K562 (cell line): ENCODE results near the gene TBCC. TPM values are rescaled to one million over a fixed set of nuclear protein-coding genes. Genes with fewer than 3 reads are reported as not detected.

Experiments
- CEBPB ChIP-seq: fragments of 450-650 bp; IDR thresholded peaks from 2 replicates; pipeline ENCODE4 v1.6.1; 2016; ENCODE audit warnings: missing genetic modification characterization, missing compliant biosample characterization
- CTBP1 ChIP-seq: fragments of 450-650 bp; IDR thresholded peaks from 2 replicates; pipeline ENCODE4 v1.6.1; 2016; ENCODE audit warnings: borderline replicate concordance
- FOXK1 ChIP-seq: sonication (generic); formaldehyde crosslinking; IDR thresholded peaks from 2 replicates; pipeline ENCODE4 v1.8.0; 2022; ENCODE audit warnings: missing genetic modification reagents, mild to moderate bottlenecking, borderline replicate concordance
- HNRNPLL ChIP-seq: fragments of 200-400 bp; formaldehyde crosslinking; IDR thresholded peaks from 2 replicates; pipeline ENCODE4 v1.6.1; 2017; ENCODE audit warnings: low read length, low read depth, mild to moderate bottlenecking; ENCODE audit not compliant: poor library complexity, severe bottlenecking
- LEF1 ChIP-seq: fragments of 450-650 bp; IDR thresholded peaks from 2 replicates; pipeline ENCODE4 v1.6.1; 2016; ENCODE audit warnings: mild to moderate bottlenecking
- POLR2B ChIP-seq: fragments of 450-650 bp; IDR thresholded peaks from 2 replicates; pipeline ENCODE4 v1.6.1; 2018; ENCODE audit warnings: low read depth; ENCODE audit not compliant: partially characterized antibody
- POLR2G ChIP-seq: fragments of 200-400 bp; formaldehyde crosslinking; IDR thresholded peaks from 2 replicates; pipeline ENCODE4 v1.6.1; 2017; ENCODE audit warnings: low read depth, mild to moderate bottlenecking, antibody characterized with exemption, low read length, moderate library complexity
- RBM14 ChIP-seq: fragments of 200-400 bp; formaldehyde crosslinking; IDR thresholded peaks from 2 replicates; pipeline ENCODE4 v1.6.1; 2018; ENCODE audit warnings: low read depth, mild to moderate bottlenecking, low read length, moderate library complexity, borderline replicate concordance; ENCODE audit not compliant: insufficient read depth
- SMAD3 ChIP-seq: fragments of 450-650 bp; formaldehyde crosslinking; conservative IDR thresholded peaks from 2 replicates; pipeline ENCODE4 v1.4.0; 2020; ENCODE audit warnings: mild to moderate bottlenecking
- SNIP1 ChIP-seq: fragments of 450-650 bp; IDR thresholded peaks from 2 replicates; pipeline ENCODE4 v1.7.1; 2017; ENCODE audit warnings: low read depth, mild to moderate bottlenecking
- SREBF1 ChIP-seq: fragments of 150-350 bp; IDR thresholded peaks from 2 replicates; pipeline ENCODE4 v1.6.1; 2014; ENCODE audit warnings: antibody characterized with exemption, low read depth, low read length, borderline replicate concordance
- TEAD1 ChIP-seq, 2 experiments: fragments of 450-650 bp in 1 of 2; sonication (generic) in 1 of 2; formaldehyde crosslinking; IDR thresholded peaks; 2 replicates each; pipeline versions ENCODE4 v1.4.0 to v1.8.0; 2020 to 2022; ENCODE audit warnings: mild to moderate bottlenecking in 2 of 2, missing genetic modification reagents in 1 of 2
- TRIM24 ChIP-seq, 2 experiments: fragments of 450-650 bp; IDR thresholded peaks; 2 replicates each; pipeline ENCODE4 v1.6.1; 2016
- ZNF217 ChIP-seq: sonication (generic); formaldehyde crosslinking; IDR thresholded peaks from 2 replicates; pipeline ENCODE4 v1.8.0; 2022; ENCODE audit warnings: mild to moderate bottlenecking, missing genetic modification reagents
- ZNF232 ChIP-seq: sonication (generic); formaldehyde crosslinking; IDR thresholded peaks from 2 replicates; pipeline ENCODE4 v1.8.0; 2022; ENCODE audit warnings: mild to moderate bottlenecking, missing genetic modification reagents
- ZNF274 ChIP-seq: IDR thresholded peaks from 2 replicates; pipeline ENCODE4 v1.6.1; 2011; ENCODE audit warnings: low read depth, mild to moderate bottlenecking, low read length, moderate library complexity, borderline replicate concordance
- ZNF316 ChIP-seq: fragments of 450-650 bp; IDR thresholded peaks from 2 replicates; pipeline ENCODE4 v1.6.1; 2016
- ZNF586 ChIP-seq: fragments of 450-650 bp; formaldehyde crosslinking; conservative IDR thresholded peaks from 2 replicates; pipeline ENCODE4 v1.4.0; 2020; ENCODE audit warnings: mild to moderate bottlenecking, moderate library complexity
- polyA plus RNA-seq, 8 experiments: library from polyadenylated mRNA; depleted of rRNA in 4 of 8; stranded (reverse) in 5 of 8; unstranded in 3 of 8; fragments of >200 nt; fragmentation: Nextera tagmentation in 2 of 8; fragmentation: Illumina TruSeq in 1 of 8; extraction: Ambion mirVana in 2 of 8; extraction: Trizol in 1 of 8; gene quantifications; 2 replicates each; pipeline versions ENCODE4 v1.2.1 to v1.2.3, GENCODE V29; 2011 to 2014; ENCODE audit warnings: inconsistent platforms in 1 of 8, missing spikeins in 1 of 8
- total RNA-seq, 7 experiments: library from RNA; depleted of rRNA in 6 of 7; stranded (reverse); fragments of >200 nt in 6 of 7; fragmentation: Illumina TruSeq in 2 of 7; extraction: Trizol in 2 of 7; gene quantifications; 2 replicates each; pipeline versions ENCODE4 v1.2.1 to v1.2.3, GENCODE V29; 2011 to 2021; ENCODE audit warnings: low replicate concordance in 1 of 7
- TF ChIP-seq, protein P1 (sequence below): sonication (generic); formaldehyde crosslinking; IDR thresholded peaks from 2 replicates; pipeline ENCODE4 v1.4.0; 2020; ENCODE audit warnings: mild to moderate bottlenecking, missing genetic modification reagents
- TF ChIP-seq, protein P2 (sequence below): fragments of 450-650 bp; IDR thresholded peaks from 2 replicates; pipeline ENCODE4 v1.7.0; 2016; ENCODE audit warnings: borderline replicate concordance
- TF ChIP-seq, protein P3 (sequence below): fragments of 450-650 bp; formaldehyde crosslinking; IDR thresholded peaks from 2 replicates; pipeline ENCODE4 v1.4.0; 2020; ENCODE audit warnings: mild to moderate bottlenecking
- TF ChIP-seq, protein P4 (sequence below): IDR thresholded peaks from 2 replicates; pipeline ENCODE4 v1.6.1; 2016; ENCODE audit warnings: missing genetic modification characterization, missing compliant biosample characterization

The TBCC gene
- total and polyA plus RNA-seq, 9 of the 15 experiments (the other 6 are each of a cell fraction or from before 2014, with no cell fraction given), result 2.8 to 34.1 (median 23.3) TPM

DNA sequence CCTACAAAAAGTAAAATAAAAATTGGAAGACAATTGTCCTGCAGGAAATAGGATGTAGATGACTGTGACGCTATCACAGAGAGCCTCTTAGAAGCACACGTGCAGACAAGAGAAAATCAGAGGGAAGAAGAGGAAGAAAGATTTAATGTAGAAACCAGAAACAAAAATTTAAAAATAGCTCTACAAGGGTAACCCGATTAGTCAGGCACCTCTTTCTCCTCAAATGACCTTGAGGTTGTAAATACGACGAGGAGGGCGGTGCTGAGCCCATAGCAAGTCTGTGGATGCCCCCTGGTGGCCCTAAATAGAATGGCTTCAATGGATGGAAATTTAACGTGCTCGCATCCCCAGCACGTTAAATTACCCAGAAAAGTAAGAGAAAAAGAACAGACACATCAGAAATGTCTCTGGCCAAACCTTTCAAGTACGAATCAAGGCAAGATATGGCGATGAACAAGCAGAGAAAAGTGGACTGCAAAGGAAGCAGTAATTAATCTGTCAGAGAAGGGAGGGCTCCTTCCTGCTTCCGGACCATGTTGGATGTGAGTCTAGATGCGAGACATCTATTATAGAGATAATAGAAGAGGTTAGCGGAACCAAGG, 19.3 kb downstream of the TBCC start (continued):
- no peak for TF ChIP-seq TRIM24 (IDR thresholded peaks at IDR 0.05)
- TF ChIP-seq SREBF1, result no peak
- no peak for TF ChIP-seq HNRNPLL
- TF ChIP-seq, protein P1, sequence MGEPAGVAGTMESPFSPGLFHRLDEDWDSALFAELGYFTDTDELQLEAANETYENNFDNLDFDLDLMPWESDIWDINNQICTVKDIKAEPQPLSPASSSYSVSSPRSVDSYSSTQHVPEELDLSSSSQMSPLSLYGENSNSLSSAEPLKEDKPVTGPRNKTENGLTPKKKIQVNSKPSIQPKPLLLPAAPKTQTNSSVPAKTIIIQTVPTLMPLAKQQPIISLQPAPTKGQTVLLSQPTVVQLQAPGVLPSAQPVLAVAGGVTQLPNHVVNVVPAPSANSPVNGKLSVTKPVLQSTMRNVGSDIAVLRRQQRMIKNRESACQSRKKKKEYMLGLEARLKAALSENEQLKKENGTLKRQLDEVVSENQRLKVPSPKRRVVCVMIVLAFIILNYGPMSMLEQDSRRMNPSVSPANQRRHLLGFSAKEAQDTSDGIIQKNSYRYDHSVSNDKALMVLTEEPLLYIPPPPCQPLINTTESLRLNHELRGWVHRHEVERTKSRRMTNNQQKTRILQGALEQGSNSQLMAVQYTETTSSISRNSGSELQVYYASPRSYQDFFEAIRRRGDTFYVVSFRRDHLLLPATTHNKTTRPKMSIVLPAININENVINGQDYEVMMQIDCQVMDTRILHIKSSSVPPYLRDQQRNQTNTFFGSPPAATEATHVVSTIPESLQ (CRISPR knock-in tag), result no peak
- no peak for TF ChIP-seq ZNF316
- TF ChIP-seq SMAD3, result no peak
- no peak for TF ChIP-seq ZNF232 (CRISPR knock-in tag)
- TF ChIP-seq CTBP1, result peak; percentile 77
- no peak for TF ChIP-seq RBM14
- no peak for TF ChIP-seq POLR2B
- no peak for TF ChIP-seq ZNF586
- peak in 1 of 2 experiments; percentile 35; a peak in 1 of 4 replicates for TF ChIP-seq TEAD1 (CRISPR knock-in tag; IDR thresholded peaks at IDR 0.05)
- TF ChIP-seq, protein P2, sequence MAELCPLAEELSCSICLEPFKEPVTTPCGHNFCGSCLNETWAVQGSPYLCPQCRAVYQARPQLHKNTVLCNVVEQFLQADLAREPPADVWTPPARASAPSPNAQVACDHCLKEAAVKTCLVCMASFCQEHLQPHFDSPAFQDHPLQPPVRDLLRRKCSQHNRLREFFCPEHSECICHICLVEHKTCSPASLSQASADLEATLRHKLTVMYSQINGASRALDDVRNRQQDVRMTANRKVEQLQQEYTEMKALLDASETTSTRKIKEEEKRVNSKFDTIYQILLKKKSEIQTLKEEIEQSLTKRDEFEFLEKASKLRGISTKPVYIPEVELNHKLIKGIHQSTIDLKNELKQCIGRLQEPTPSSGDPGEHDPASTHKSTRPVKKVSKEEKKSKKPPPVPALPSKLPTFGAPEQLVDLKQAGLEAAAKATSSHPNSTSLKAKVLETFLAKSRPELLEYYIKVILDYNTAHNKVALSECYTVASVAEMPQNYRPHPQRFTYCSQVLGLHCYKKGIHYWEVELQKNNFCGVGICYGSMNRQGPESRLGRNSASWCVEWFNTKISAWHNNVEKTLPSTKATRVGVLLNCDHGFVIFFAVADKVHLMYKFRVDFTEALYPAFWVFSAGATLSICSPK, result no peak
- TF ChIP-seq SNIP1, result no peak
- TF ChIP-seq POLR2G, result no peak
- TF ChIP-seq CEBPB (tag), result no peak
- no peak for TF ChIP-seq FOXK1 (CRISPR knock-in tag)
- TF ChIP-seq, protein P3, sequence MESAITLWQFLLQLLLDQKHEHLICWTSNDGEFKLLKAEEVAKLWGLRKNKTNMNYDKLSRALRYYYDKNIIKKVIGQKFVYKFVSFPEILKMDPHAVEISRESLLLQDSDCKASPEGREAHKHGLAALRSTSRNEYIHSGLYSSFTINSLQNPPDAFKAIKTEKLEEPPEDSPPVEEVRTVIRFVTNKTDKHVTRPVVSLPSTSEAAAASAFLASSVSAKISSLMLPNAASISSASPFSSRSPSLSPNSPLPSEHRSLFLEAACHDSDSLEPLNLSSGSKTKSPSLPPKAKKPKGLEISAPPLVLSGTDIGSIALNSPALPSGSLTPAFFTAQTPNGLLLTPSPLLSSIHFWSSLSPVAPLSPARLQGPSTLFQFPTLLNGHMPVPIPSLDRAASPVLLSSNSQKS (CRISPR knock-in tag), result no peak
- TF ChIP-seq ZNF217 (CRISPR knock-in tag), result no peak
- TF ChIP-seq, protein P4, sequence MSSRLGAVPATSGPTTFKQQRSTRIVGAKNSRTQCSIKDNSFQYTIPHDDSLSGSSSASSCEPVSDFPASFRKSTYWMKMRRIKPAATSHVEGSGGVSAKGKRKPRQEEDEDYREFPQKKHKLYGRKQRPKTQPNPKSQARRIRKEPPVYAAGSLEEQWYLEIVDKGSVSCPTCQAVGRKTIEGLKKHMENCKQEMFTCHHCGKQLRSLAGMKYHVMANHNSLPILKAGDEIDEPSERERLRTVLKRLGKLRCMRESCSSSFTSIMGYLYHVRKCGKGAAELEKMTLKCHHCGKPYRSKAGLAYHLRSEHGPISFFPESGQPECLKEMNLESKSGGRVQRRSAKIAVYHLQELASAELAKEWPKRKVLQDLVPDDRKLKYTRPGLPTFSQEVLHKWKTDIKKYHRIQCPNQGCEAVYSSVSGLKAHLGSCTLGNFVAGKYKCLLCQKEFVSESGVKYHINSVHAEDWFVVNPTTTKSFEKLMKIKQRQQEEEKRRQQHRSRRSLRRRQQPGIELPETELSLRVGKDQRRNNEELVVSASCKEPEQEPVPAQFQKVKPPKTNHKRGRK (tag), result no peak
- TF ChIP-seq LEF1, result no peak
- no peak for TF ChIP-seq ZNF274
